Esophagus (tissue), 2 donors: Measurements from ENCODE around the gene ABCA9. TPM values are rescaled to one million over a fixed set of nuclear protein-coding genes. Genes with fewer than 3 reads are reported as not detected.
"Not testable (repeated sequence)": the region's sequence is repeated elsewhere in the genome, so short reads cannot be mapped to it uniquely, and the experiment has no call there.

Source experiments
- H3K27ac ChIP-seq, 2 donors: one replicate each; pipeline ENCODE4 v1.5.1; 2013; ENCODE audit warnings: low read depth in 2 of 2, mild to moderate bottlenecking in 2 of 2, inconsistent platforms in 1 of 2, low read length in 1 of 2, moderate library complexity in 1 of 2
- H3K27me3 ChIP-seq, 2 donors: one replicate each; pipeline ENCODE4 v1.6.1; 2013; ENCODE audit warnings: low read length in 2 of 2, control low read depth in 1 of 2, mild to moderate bottlenecking in 1 of 2; ENCODE audit not compliant: insufficient read depth in 2 of 2, control insufficient read depth in 1 of 2
- H3K36me3 ChIP-seq, 2 donors: one replicate each; pipeline ENCODE4 v1.6.1; 2013; ENCODE audit warnings: low read length in 1 of 2; ENCODE audit not compliant: control insufficient read depth in 2 of 2, insufficient read depth in 2 of 2
- H3K4me1 ChIP-seq, 2 donors: one replicate each; pipeline ENCODE4 v1.6.1; 2013; ENCODE audit warnings: low read length in 1 of 2; ENCODE audit not compliant: control insufficient read depth in 2 of 2, insufficient read depth in 2 of 2
- H3K4me3 ChIP-seq, 2 donors: one replicate each; pipeline ENCODE4 v1.5.1; 2013; ENCODE audit warnings: low read length in 2 of 2, mild to moderate bottlenecking in 2 of 2, low read depth in 1 of 2, moderate library complexity in 1 of 2
- H3K9me3 ChIP-seq, 2 donors: one replicate each; pipeline ENCODE4 v1.6.1; 2013; ENCODE audit warnings: mild to moderate bottlenecking in 2 of 2, low read depth in 1 of 2, low read length in 1 of 2, moderate library complexity in 1 of 2; ENCODE audit not compliant: control insufficient read depth in 2 of 2, insufficient read depth in 1 of 2
- WGBS, 2 donors: extraction: QIAGEN DNeasy Blood & Tissue Kit; methylation state at CpG; one replicate each; pipeline ENCODE4 v1.1.7; 2013; 5-methylcytosine and 5-hydroxymethylcytosine counted together
- polyA plus RNA-seq, 2 donors: library from polyadenylated mRNA; stranded (reverse); fragments of 200-250 nt; gene quantifications; one replicate each; pipeline ENCODE4 v1.2.3, GENCODE V29; 2013
- donor health status: healthy with polysubstance abuse.
- donor health status: Bipolar disorder and iron deficiency.

ABCA9 gene
- polyA plus RNA-seq, 2 donors, result 0.69 to 2.2 TPM

DNA sequence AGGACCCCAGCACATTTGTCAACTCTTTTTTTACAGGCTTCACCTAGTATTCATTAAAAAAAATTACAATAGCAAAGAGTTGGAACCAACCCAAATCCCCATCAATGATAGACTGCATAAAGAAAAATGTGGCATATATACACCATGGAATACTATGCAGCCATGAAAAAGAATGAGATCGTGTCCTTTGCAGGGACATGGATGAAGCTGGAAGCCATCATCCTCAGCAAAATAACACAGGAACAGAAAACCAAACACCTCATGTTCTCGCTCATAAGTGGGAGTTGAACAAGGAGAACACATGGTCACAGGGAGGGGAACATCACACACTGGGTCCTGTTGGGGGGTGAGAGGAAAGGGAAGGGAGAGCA, 116.9 kb downstream of the ABCA9 start:
- 93 to 98% methylated on average over 2 of the region's 2 CpGs for WGBS, 2 donors
- not testable (repeated sequence) for H3K27me3 ChIP-seq, H3K9me3 ChIP-seq, H3K4me3 ChIP-seq, H3K36me3 ChIP-seq, H3K4me1 ChIP-seq, H3K27ac ChIP-seq

DNA sequence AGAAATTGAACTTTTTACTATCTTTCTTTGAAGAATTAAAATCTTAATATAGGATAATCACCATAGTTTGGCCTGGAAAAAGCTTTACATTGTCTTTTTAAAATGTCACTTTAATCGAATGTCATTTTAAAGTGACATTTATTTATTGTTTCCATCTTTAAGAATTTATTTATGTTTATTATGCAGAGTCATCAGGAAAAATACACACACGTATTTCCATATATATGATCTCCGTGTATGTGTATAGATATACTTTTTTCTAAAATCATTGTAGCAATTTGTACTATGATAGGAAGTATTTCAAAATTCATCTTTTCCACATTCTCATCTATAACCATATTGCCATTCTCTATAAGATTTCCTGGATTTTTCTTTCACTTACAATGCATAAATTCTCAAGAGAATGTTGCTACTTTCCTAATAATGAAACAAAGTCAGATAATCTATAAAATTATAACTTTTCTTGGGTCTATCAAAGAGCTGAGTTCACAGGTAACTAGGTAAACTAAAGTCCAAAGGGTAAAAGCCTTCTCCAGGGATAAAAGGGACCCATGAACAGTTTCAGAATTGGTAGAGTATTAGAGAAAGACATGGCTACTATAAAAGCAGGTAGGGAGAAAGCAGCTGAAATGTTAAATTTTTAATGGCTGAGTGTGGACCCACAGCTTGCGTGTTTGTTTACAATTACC, 117.5 kb downstream of the ABCA9 start:
- Histone ChIP-seq H3K27me3 (no peaks in the 10 kb centered on the region), H3K36me3 (no peaks in the 10 kb centered on the region), H3K4me1 (no peaks in the 10 kb centered on the region), H3K27ac (no peak overlapping the region), H3K9me3 (no peaks in the 10 kb centered on the region), H3K4me3 (no peak overlapping the region)
- WGBS, 2 donors, result 75 to 89% methylated on average over 4 of the region's 4 CpGs

DNA sequence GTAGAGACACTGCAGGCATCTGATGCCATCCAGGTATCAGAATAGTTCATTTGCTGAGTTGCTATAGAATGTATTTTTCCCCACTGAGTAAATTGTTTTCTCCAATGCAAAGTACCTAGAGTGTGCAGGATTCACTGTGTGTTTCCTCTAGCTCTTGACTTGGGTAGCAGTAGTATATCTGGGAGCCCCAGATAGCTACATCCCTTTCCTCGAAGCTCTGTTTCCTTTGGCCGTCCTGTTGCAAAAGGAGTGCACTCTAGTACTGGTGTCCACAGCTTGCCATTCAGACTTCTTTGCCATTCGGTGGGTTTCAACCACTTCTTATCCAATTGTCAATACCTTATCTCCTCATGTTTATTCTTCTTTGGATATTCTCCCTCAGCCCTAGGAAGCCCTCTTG, 118.3 kb downstream of the ABCA9 start:
- Histone ChIP-seq H3K4me1 (no peaks in the 10 kb centered on the region), H3K27me3 (no peaks in the 10 kb centered on the region), H3K36me3 (no peaks in the 10 kb centered on the region), H3K27ac (no peak overlapping the region), H3K9me3 (no peaks in the 10 kb centered on the region), H3K4me3 (no peak overlapping the region)
- WGBS, 2 donors, result 76 to 80% methylated on average over 3 of the region's 3 CpGs

DNA sequence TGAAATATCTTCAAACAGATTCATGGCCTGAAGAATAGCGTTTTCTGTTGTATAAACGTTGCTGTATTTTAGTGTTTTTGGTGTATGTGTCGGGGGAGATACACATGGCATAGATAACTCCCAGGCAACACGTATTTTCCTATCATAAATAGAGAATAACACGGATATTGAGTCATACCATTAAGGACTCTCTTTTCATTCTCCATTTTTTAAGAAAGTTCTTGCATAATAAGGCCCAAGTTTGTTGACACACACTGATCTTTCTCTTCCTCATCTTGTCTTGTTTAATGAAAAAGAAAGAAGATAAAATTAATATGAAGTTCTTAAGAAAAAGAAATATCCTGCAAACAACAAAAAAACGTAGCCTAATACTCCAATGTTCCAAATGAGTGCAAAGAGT, 119.0 kb downstream of the ABCA9 start:
- Histone ChIP-seq H3K4me1 (no peaks in the 10 kb centered on the region), H3K4me3 (no peak overlapping the region), H3K27me3 (no peaks in the 10 kb centered on the region), H3K27ac (no peak overlapping the region), H3K9me3 (no peaks in the 10 kb centered on the region), H3K36me3 (no peaks in the 10 kb centered on the region)
- WGBS, 2 donors, result 75 to 76% methylated on average over 6 of the region's 6 CpGs

DNA sequence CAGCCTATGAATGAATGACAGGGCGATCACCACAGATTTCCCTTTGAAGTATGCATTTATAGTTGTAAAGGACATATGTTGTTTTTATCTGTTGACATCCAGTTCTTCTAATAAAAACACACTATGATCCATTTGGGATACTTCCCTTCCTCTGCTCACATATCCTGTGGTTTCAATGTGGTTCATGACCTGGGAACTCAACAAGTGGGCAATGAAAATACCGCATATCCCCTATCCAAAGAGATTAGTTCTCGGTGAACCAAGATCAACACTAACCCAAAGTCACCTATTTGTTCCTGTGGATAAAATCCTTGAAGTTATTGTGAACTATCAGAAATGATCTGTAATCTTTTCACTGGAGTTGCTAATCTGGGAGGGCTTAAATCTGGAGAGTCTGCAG, 121.5 kb downstream of the ABCA9 start:
- Histone ChIP-seq H3K4me1 (no peaks in the 10 kb centered on the region), H3K9me3 (no peaks in the 10 kb centered on the region), H3K27me3 (no peaks in the 10 kb centered on the region), H3K4me3 (no peak overlapping the region), H3K36me3 (no peaks in the 10 kb centered on the region), H3K27ac (no peak overlapping the region)
- 63 to 68% methylated on average over 3 of the region's 3 CpGs for WGBS, 2 donors

DNA sequence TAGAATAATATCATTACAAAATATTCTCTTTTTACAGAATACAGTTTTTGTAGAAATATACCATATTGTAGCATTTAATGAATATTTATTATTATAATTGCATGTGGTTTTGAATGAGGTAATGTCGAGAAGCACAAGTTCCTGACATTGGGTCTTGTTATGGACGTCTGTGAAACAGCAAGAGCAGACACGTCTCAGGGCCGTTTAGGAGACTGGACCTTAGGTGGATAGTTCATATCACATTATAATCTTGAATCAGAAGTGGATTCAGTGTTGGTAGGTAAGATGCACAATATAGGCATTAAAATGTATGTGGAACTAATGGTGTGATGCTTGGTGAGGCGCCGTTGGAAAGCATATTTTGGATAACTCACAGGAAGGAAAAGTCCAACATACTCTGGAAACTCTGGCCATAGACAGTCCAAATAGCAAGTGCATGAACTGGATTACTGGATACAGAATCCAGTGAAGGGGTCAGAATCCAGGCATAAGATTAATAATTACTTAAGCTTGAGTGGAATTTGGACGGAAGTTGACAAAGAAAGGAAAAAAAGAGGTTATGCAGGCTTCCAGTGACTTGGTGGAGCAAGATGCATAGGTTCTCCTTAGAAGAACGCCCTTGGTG, 122.7 kb downstream of the ABCA9 start:
- Histone ChIP-seq H3K36me3 (no peaks in the 10 kb centered on the region), H3K9me3 (no peaks in the 10 kb centered on the region), H3K4me1 (no peaks in the 10 kb centered on the region), H3K27me3 (no peaks in the 10 kb centered on the region), H3K4me3 (no peak overlapping the region), H3K27ac (no peak overlapping the region)
- WGBS, 2 donors, result 78 to 83% methylated on average over 8 of the region's 8 CpGs

DNA sequence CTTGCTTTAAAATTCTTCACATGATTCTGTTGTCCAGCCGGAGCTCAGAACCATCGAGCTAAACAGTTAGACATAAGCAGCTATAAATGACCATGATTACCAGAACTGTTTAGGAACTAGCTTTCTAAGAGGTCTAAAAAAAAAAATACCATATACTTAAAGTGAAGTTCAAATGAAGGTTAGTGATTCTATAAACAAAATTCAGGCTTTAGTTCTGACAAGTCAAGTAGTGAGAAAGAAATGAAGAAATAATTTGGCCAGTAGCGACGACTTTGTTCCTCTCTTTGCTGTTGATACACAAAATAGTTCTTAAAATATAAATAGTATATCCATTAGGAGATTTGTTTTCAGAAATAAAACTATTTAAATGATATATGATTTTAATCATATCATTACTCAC, 133.2 kb downstream of the ABCA9 start:
- no peak overlapping the region for H3K27ac ChIP-seq
- 67 to 73% methylated on average over 4 of the region's 4 CpGs for WGBS, 2 donors
- no peak overlapping the region for H3K4me3 ChIP-seq
- H3K9me3 ChIP-seq, result no peaks in the 10 kb centered on the region
- no peaks in the 10 kb centered on the region for H3K4me1 ChIP-seq
- no peaks in the 10 kb centered on the region for H3K27me3 ChIP-seq
- H3K36me3 ChIP-seq, result no peaks in the 10 kb centered on the region

DNA sequence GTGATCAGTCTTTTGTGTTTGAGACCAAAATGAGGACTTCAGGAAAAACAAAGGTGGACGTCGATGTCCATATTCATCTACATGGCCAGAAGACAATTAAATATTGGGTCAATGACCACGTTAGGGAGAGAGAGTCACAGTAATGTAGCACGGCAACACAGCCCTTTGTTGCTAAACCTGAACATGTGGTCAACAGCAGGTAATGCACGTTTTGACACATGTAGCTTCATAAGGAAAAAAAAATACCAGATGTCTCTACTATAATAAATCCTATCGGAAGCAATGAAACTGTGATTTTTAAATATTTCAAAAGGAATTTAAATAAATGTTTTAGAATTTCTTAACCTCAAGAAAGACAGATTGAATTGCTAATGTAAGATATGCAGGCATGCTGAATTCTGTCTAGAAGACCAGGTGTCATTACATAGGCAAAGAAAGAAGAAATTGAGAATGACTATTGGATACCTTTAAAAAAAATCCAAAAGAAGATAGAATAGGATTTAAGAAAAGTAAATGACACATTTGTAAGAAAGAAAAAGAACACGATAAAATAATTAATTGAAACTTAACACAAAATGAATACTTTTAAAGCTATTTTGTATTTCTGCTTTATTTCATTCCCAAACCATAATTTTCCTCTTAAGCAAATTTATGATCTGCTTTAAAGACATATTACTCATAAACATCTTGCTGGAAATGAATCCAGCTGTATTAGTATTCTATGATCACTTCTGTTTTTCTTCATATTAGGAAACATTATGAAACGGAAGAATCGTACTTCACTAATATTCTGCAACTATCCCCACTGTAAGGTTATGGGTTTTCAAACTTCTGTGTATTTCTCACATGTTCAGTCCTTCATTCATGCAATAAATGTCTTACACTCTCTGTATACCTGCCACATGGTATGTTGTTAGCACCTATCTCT, 135.7 kb downstream of the ABCA9 start:
- Histone ChIP-seq H3K4me3 (no peak overlapping the region), H3K4me1 (no peaks in the 10 kb centered on the region), H3K36me3 (no peaks in the 10 kb centered on the region), H3K9me3 (no peaks in the 10 kb centered on the region), H3K27ac (no peak overlapping the region), H3K27me3 (no peaks in the 10 kb centered on the region)
- WGBS, 2 donors, result 83 to 84% methylated on average over 9 of the region's 9 CpGs
